ENCODE results near the gene PNPLA2. TPM values are rescaled to one million over a fixed set of nuclear protein-coding genes. Genes with fewer than 3 reads are reported as not detected.

The PNPLA2 gene
- total and polyA plus RNA-seq, 2 of the 8 experiments (the other 6 are each of a cell fraction or from before 2014, with no cell fraction given) = 30.9 to 62.1 TPM

DNA sequence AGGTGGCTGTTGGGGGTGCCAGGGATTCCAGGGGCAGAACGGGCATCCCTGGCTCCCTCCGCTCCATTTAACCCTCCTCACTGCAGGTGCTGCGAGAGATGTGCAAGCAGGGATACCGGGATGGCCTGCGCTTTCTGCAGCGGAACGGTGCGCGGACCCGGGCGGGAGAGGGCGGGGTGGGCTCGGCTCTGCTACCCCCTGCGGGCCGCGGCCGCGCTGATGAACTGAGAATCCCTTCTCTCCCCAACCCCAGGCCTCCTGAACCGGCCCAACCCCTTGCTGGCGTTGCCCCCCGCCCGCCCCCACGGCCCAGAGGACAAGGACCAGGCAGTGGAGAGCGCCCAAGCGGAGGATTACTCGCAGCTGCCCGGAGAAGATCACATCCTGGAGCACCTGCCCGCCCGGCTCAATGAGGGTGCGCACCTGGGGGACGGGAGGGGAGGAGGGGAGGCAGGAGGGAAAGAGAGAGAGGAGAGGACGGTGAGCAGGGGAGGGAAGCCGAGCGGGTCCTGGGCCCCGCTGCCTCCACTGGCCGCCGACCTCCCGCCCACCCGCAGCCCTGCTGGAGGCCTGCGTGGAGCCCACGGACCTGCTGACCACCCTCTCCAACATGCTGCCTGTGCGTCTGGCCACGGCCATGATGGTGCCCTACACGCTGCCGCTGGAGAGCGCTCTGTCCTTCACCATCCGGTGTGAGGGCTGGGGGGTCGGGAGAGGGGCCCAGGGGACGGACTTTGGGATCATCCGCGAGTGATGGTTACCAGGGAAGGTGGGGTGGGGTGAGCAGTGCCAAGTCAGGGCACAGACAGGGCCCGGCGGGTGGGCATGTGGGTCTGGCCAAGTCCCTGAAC lies 5.0 kb downstream of the PNPLA2 start:
- no peak overlapping the region for H2BK20ac ChIP-seq (ENCODE audit: low read length)
- H3K4ac ChIP-seq (replicated peaks; ENCODE audit: insufficient read length, low read depth, low read length) = no peak overlapping the region
- peaks cover 0 to 5% of the 10 kb centered on the region in 2 experiments; a peak in 1 of 4 replicates for H3K79me2 ChIP-seq (ENCODE audit: control insufficient read depth in 1 of 2, insufficient read depth in 2 of 2, low read length in 2 of 2)
- FAIRE-seq = no peak
- peaks cover 0 to 11% (median 6%) of the 10 kb centered on the region in 4 experiments; a peak in 5 of 7 replicates for H3K27me3 ChIP-seq (replicated peaks in 1 of 4; ENCODE audit: control insufficient read depth in 3 of 4, extremely low read depth in 1 of 4, insufficient read depth in 3 of 4, low read length in 3 of 4)
- H3K14ac ChIP-seq (ENCODE audit: insufficient read length) = no peak overlapping the region
- peaks cover 0 to 10% (median 1%) of the 10 kb centered on the region in 4 experiments; a peak in 1 of 8 replicates for H3K36me3 ChIP-seq (ENCODE audit: control insufficient read depth in 2 of 4, insufficient read depth in 4 of 4, low read length in 3 of 4)
- peaks cover 13% of the 10 kb centered on the region; the same call in 1 of the 2 replicates for H3K23me2 ChIP-seq (ENCODE audit: low read depth, low read length)
- no peak for DNase-seq (ENCODE audit: low read depth in 1 of 2, low spot score in 2 of 2)
- H3K9ac ChIP-seq (replicated peaks in 1 of 4; ENCODE audit: extremely low read depth in 1 of 4, low read depth in 3 of 4, low read length in 3 of 4) = no peak overlapping the region
- no peak overlapping the region for H4K8ac ChIP-seq (ENCODE audit: extremely low read depth, insufficient read depth, low read length)
- WGBS, 2 experiments (ENCODE audit: extremely low coverage in 1 of 2, insufficient coverage in 1 of 2, insufficient read length in 1 of 2, insufficient replicate concordance in 2 of 2, low coverage in 1 of 2, low lambda C conversion rate in 2 of 2, missing lambda C conversion rate in 1 of 2) = 91% methylated on average over 19 of the region's 53 CpGs; no CpG with 5 or more reads in 1 of the 2 experiments
- no peak overlapping the region for H2BK5ac ChIP-seq (ENCODE audit: low read depth, low read length)
- no peak overlapping the region for H4K5ac ChIP-seq (ENCODE audit: insufficient read length, low read depth, low read length)
- no peak overlapping the region for H2AFZ ChIP-seq (ENCODE audit: low read length)
- ChIA-PET CTCF (ENCODE audit: partially characterized antibody) (interaction anchor here (0.6 to 1.7 kb wide), 6 partner anchors 12 to 823 kb away, joined by 3 to 4 read pairs (median 4); no protein-coding TSS in a partner anchor), POLR2A (ENCODE audit: partially characterized antibody) (interaction anchor here (1.5 to 53.0 kb wide), 3 partner anchors 6 to 37 kb away, joined by 3 to 1917 read pairs (median 1917); partner anchors contain the start of genes CD151, CEND1, CRACR2B and PIDD1)
- H3K27ac ChIP-seq (ENCODE audit: low read depth, low read length) = no peak overlapping the region
- peaks cover 8% of the 10 kb centered on the region for H3K79me1 ChIP-seq (ENCODE audit: low read depth, low read length)
- H2BK12ac ChIP-seq (ENCODE audit: low read depth, low read length) = no peak overlapping the region
- no peak overlapping the region for H4K91ac ChIP-seq (replicated peaks; ENCODE audit: insufficient read length, low read length)
- peaks cover 0 to 14% of the 10 kb centered on the region in 2 experiments for H4K20me1 ChIP-seq (replicated peaks in 1 of 2; ENCODE audit: control insufficient read depth in 1 of 2, insufficient read depth in 2 of 2, low read length in 2 of 2)
- H3K4me3 ChIP-seq (ENCODE audit: extremely low read depth in 1 of 4, insufficient read depth in 2 of 4, low read depth in 3 of 4, low read length in 4 of 4) = no peak overlapping the region
- no peak overlapping the region for H3K18ac ChIP-seq (ENCODE audit: extremely low read depth, low read length)
- peaks cover 0 to 24% (median 19%) of the 10 kb centered on the region in 4 experiments; a peak in 6 of 7 replicates for H3K4me1 ChIP-seq (replicated peaks in 1 of 4; ENCODE audit: control insufficient read depth in 3 of 4, insufficient read depth in 4 of 4, low read length in 3 of 4)
- no peak overlapping the region for H3K56ac ChIP-seq (replicated peaks; ENCODE audit: insufficient read length, low read depth, low read length)
- H3K9me3 ChIP-seq (ENCODE audit: insufficient read depth in 2 of 2, low read depth in 1 of 2, low read length in 1 of 2) = no peaks in the 10 kb centered on the region
- H2AK5ac ChIP-seq (ENCODE audit: low read depth, low read length) = no peak overlapping the region
- H2BK120ac ChIP-seq (replicated peaks; ENCODE audit: low read depth, low read length) = no peak overlapping the region
- H3K4me2 ChIP-seq (ENCODE audit: insufficient read depth in 1 of 2, low read depth in 2 of 2, low read length in 2 of 2) = no peak overlapping the region
- H3K23ac ChIP-seq (ENCODE audit: insufficient read length) = no peak overlapping the region
- H2BK15ac ChIP-seq (ENCODE audit: low read length) = no peak overlapping the region
- TF ChIP-seq SIX5 (IDR thresholded peaks at IDR 0.05; ENCODE audit: low read depth, low read length) = no peak
- no peak for TF ChIP-seq TCF12 (IDR thresholded peaks at IDR 0.05; ENCODE audit: low read depth, low read length)
- TF ChIP-seq KDM5A (IDR thresholded peaks at IDR 0.05; ENCODE audit: low read length) = no peak
- no peak for TF ChIP-seq POLR2A (IDR thresholded peaks at IDR 0.05; ENCODE audit: control extremely low read depth in 1 of 2, low read depth in 2 of 2, low read length in 2 of 2)
- TF ChIP-seq POU5F1 (IDR thresholded peaks at IDR 0.05; ENCODE audit: low read depth, low read length) = no peak
- no peak for TF ChIP-seq MAFK (IDR thresholded peaks at IDR 0.05; ENCODE audit: low read depth, low read length)
- no peak for TF ChIP-seq EZH2 (IDR thresholded peaks at IDR 0.05; ENCODE audit: low read depth, low read length, severe bottlenecking)
- no peak for TF ChIP-seq EP300 (IDR thresholded peaks at IDR 0.05; ENCODE audit: borderline replicate concordance in 1 of 2, low read depth in 2 of 2, low read length in 2 of 2)
- TF ChIP-seq SP1 (IDR thresholded peaks at IDR 0.05; ENCODE audit: low read depth, low read length) = no peak
- TF ChIP-seq ZNF274 (IDR thresholded peaks at IDR 0.05; ENCODE audit: borderline replicate concordance, extremely low read depth, low read length) = no peak
- no peak for TF ChIP-seq CTBP2 (IDR thresholded peaks at IDR 0.05; ENCODE audit: borderline replicate concordance, insufficient read depth, insufficient read length, low read length)
- TF ChIP-seq PHF8 (conservative IDR thresholded peaks at IDR 0.05; ENCODE audit: low read depth, low read length) = no peak

All from H1 (cell line).